ENCODE results near the gene KIAA0513.
A peak's percentile ranks its signal among the peaks of the same experiment; 100 is the strongest.
"Not testable (repeated sequence)": the region's sequence is repeated elsewhere in the genome, so short reads cannot be mapped to it uniquely, and the experiment has no call there.

KIAA0513 gene

GRCh38 chr16:85048921-85049562 is 21.4 kb downstream of the KIAA0513 start:
- no peak for DNase-seq (ENCODE audit: low read depth)

GRCh38 chr16:85049706-85050305 is 22.2 kb downstream of the KIAA0513 start:
- no peak for DNase-seq (ENCODE audit: low read depth)

GRCh38 chr16:85051067-85051581 is 23.5 kb downstream of the KIAA0513 start:
- no peak for DNase-seq (ENCODE audit: low read depth)

- no peak for DNase-seq (ENCODE audit: low read depth)
Measured at GRCh38 chr16:85051683-85052082, 24.1 kb downstream of the KIAA0513 start.

- DNase-seq (ENCODE audit: low read depth), result no peak
Measured at GRCh38 chr16:85052536-85052935, 24.9 kb downstream of the KIAA0513 start.

GRCh38 chr16:85054321-85054720 is 26.7 kb downstream of the KIAA0513 start:
- DNase-seq (ENCODE audit: low read depth), result not testable (repeated sequence)

GRCh38 chr16:85054948-85055492 is 27.4 kb downstream of the KIAA0513 start:
- DNase-seq (ENCODE audit: low read depth), result no peak

GRCh38 chr16:85055493-85056210 is 28.1 kb downstream of the KIAA0513 start:
- peak; percentile 38 for DNase-seq (ENCODE audit: low read depth)

GRCh38 chr16:85056211-85056748 is 28.7 kb downstream of the KIAA0513 start:
- DNase-seq (ENCODE audit: low read depth), result no peak

GRCh38 chr16:85057212-85057889 is 29.8 kb downstream of the KIAA0513 start:
- DNase-seq (ENCODE audit: low read depth), result no peak

- no peak for DNase-seq (ENCODE audit: low read depth)
Measured at GRCh38 chr16:85057948-85058347, 30.4 kb downstream of the KIAA0513 start.

GRCh38 chr16:85058909-85059308 is 31.3 kb downstream of the KIAA0513 start:
- DNase-seq (ENCODE audit: low read depth), result no peak

- DNase-seq (ENCODE audit: low read depth), result no peak
Measured at GRCh38 chr16:85061566-85061965, 34.0 kb downstream of the KIAA0513 start.

GRCh38 chr16:85062323-85062722 is 34.7 kb downstream of the KIAA0513 start:
- DNase-seq (ENCODE audit: low read depth), result no peak

GRCh38 chr16:85062845-85063244 is 35.2 kb downstream of the KIAA0513 start:
- no peak for DNase-seq (ENCODE audit: low read depth)

- no peak for DNase-seq (ENCODE audit: low read depth)
Measured at GRCh38 chr16:85064186-85064585, 36.6 kb downstream of the KIAA0513 start.

- DNase-seq (ENCODE audit: low read depth), result no peak
Measured at GRCh38 chr16:85065099-85065498, 37.5 kb downstream of the KIAA0513 start.

GRCh38 chr16:85066346-85066885 is 38.8 kb downstream of the KIAA0513 start:
- DNase-seq (ENCODE audit: low read depth), result no peak

GRCh38 chr16:85067024-85067423 is 39.4 kb downstream of the KIAA0513 start:
- DNase-seq (ENCODE audit: low read depth), result no peak

GRCh38 chr16:85067426-85067825 is 39.8 kb downstream of the KIAA0513 start:
- DNase-seq (ENCODE audit: low read depth), result no peak

GRCh38 chr16:85068746-85069145 is 41.2 kb downstream of the KIAA0513 start:
- no peak for DNase-seq (ENCODE audit: low read depth)

- no peak for DNase-seq (ENCODE audit: low read depth)
Measured at GRCh38 chr16:85069171-85069570, 41.6 kb downstream of the KIAA0513 start.
